GM23338 (cell line): ENCODE results near the gene DAB1. TPM values are rescaled to one million over a fixed set of nuclear protein-coding genes. Genes with fewer than 3 reads are reported as not detected.

Source experiments
- ATAC-seq: fragments of 200-7000 bp; cut with Tn5 transposase; 3 replicates; pipeline ENCODE4 v1.9.1; 2020
- DNase-seq: peaks from one replicate; pipeline ENCODE4 v3.0.0-alpha.2; 2015; ENCODE audit warnings: low spot score
- H2AFZ ChIP-seq: fragments of 200-600 bp; sonication (generic); 2 replicates; pipeline ENCODE4 v1.8.0; 2016; ENCODE audit warnings: antibody characterized with exemption, mild to moderate bottlenecking, moderate library complexity
- H3F3A ChIP-seq: fragments of 200-600 bp; sonication (generic); replicated peaks from 2 replicates; pipeline ENCODE4 v1.8.0; 2017; ENCODE audit warnings: antibody characterized with exemption, mixed run types, low read depth
- H3K27ac ChIP-seq: fragments of 200-600 bp; sonication (generic); 2 replicates; pipeline ENCODE4 v1.6.1; 2016; ENCODE audit warnings: low read depth
- H3K27me3 ChIP-seq: fragments of 200-600 bp; sonication (generic); 2 replicates; pipeline ENCODE4 v1.8.0; 2016; ENCODE audit warnings: mild to moderate bottlenecking, mixed run types, moderate library complexity; ENCODE audit not compliant: insufficient read depth
- H3K36me3 ChIP-seq: fragments of 200-600 bp; sonication (generic); 2 replicates; pipeline ENCODE4 v1.8.0; 2016; ENCODE audit warnings: mild to moderate bottlenecking; ENCODE audit not compliant: insufficient read depth
- H3K4me1 ChIP-seq: fragments of 200-600 bp; sonication (generic); 2 replicates; pipeline ENCODE4 v1.8.0; 2016; ENCODE audit warnings: mild to moderate bottlenecking, moderate library complexity; ENCODE audit not compliant: insufficient read depth
- H3K4me2 ChIP-seq: fragments of 200-600 bp; sonication (generic); 2 replicates; pipeline ENCODE4 v1.7.1; 2017; ENCODE audit warnings: mixed run types
- H3K4me3 ChIP-seq: fragments of 200-600 bp; sonication (generic); 2 replicates; pipeline ENCODE4 v1.6.1; 2016; ENCODE audit warnings: mixed run types
- H3K79me2 ChIP-seq: fragments of 200-600 bp; sonication (generic); replicated peaks from 2 replicates; pipeline ENCODE4 v1.8.0; 2017; ENCODE audit warnings: mild to moderate bottlenecking; ENCODE audit not compliant: insufficient read depth
- H3K9me2 ChIP-seq: fragments of 200-600 bp; sonication (generic); 2 replicates; pipeline ENCODE4 v1.8.0; 2017; ENCODE audit not compliant: insufficient read depth
- H4K20me1 ChIP-seq: fragments of 200-600 bp; sonication (generic); replicated peaks from 2 replicates; pipeline ENCODE4 v1.8.0; 2017; ENCODE audit warnings: mild to moderate bottlenecking; ENCODE audit not compliant: insufficient read depth
- H3K27ac Mint-ChIP-seq: 2 replicates; pipeline ENCODE4 v1.8.0; 2020; ENCODE audit warnings: inconsistent platforms, mild to moderate bottlenecking, moderate library complexity, mixed read lengths
- H3K27me3 Mint-ChIP-seq: 3 replicates; pipeline ENCODE4 v1.8.0; 2022; ENCODE audit warnings: low read depth, mild to moderate bottlenecking, moderate library complexity, mixed read lengths, inconsistent platforms; ENCODE audit not compliant: insufficient read depth, poor library complexity
- H3K36me3 Mint-ChIP-seq: 3 replicates; pipeline ENCODE4 v1.8.0; 2021; ENCODE audit warnings: low read depth, mild to moderate bottlenecking, inconsistent platforms, moderate library complexity, mixed read lengths
- H3K4me1 Mint-ChIP-seq: 3 replicates; pipeline ENCODE4 v1.8.0; 2020; ENCODE audit warnings: mild to moderate bottlenecking, inconsistent platforms, mixed read lengths
- H3K4me3 Mint-ChIP-seq: 3 replicates; pipeline ENCODE4 v1.8.0; 2021; ENCODE audit warnings: moderate library complexity, mild to moderate bottlenecking, inconsistent platforms, mixed read lengths
- H3K9me3 Mint-ChIP-seq: 3 replicates; pipeline ENCODE4 v1.8.0; 2020; ENCODE audit warnings: moderate library complexity, mild to moderate bottlenecking, inconsistent platforms, mixed read lengths
- EZH2 ChIP-seq: fragments of 200-600 bp; sonication (generic); IDR thresholded peaks from one replicate; pipeline ENCODE4 v1.8.0; 2017; ENCODE audit warnings: antibody characterized with exemption, mild to moderate bottlenecking, low read depth; ENCODE audit not compliant: unreplicated experiment
- EZH2phosphoT487 ChIP-seq: fragments of 200-600 bp; sonication (generic); IDR thresholded peaks from one replicate; pipeline ENCODE4 v1.8.1; 2018; ENCODE audit warnings: antibody characterized with exemption; ENCODE audit not compliant: unreplicated experiment
- JUNB ChIP-seq: IDR thresholded peaks from one replicate; pipeline ENCODE4 v1.6.1; 2016; ENCODE audit warnings: antibody characterized with exemption; ENCODE audit not compliant: unreplicated experiment
- NANOG ChIP-seq: IDR thresholded peaks from 2 replicates; pipeline ENCODE4 v1.6.1; 2016; ENCODE audit warnings: antibody characterized with exemption, borderline replicate concordance
- POLR2AphosphoS5 ChIP-seq: IDR thresholded peaks from 2 replicates; pipeline ENCODE4 v1.6.1; 2016; ENCODE audit warnings: antibody characterized with exemption, low read depth
- STAT1 ChIP-seq: IDR thresholded peaks from one replicate; pipeline ENCODE4 v1.6.1; 2016; ENCODE audit warnings: antibody characterized with exemption; ENCODE audit not compliant: unreplicated experiment
- ZNF331 ChIP-seq: fragments of 250-450 bp; sonication (Bioruptor Pico); IDR thresholded peaks from 2 replicates; pipeline ENCODE4 v1.5.0; 2020; ENCODE audit warnings: low read depth, mild to moderate bottlenecking, moderate library complexity
- polyA plus RNA-seq: library from polyadenylated mRNA; unstranded; fragments of >200 nt; fragmentation: Nextera tagmentation; extraction: Ambion mirVana; gene quantifications from 2 replicates; pipeline ENCODE4 v1.2.1, GENCODE V29; 2016
- total RNA-seq: library from RNA; depleted of rRNA; stranded (reverse); fragments of >200 nt; shearing (Covaris generic); gene quantifications from 2 replicates; pipeline ENCODE4 v1.2.3, GENCODE V29; 2014
- TF ChIP-seq, protein P1 (sequence below): IDR thresholded peaks from 2 replicates; pipeline ENCODE4 v1.6.1; 2016; ENCODE audit warnings: antibody characterized with exemption
- TF ChIP-seq, protein P2 (sequence below): IDR thresholded peaks from one replicate; pipeline ENCODE4 v1.6.1; 2018; ENCODE audit warnings: antibody characterized with exemption; ENCODE audit not compliant: unreplicated experiment

Gene DAB1
- total and polyA plus RNA-seq, 2 experiments from 2014 or later: 12.8 to 14.5 TPM

DNA sequence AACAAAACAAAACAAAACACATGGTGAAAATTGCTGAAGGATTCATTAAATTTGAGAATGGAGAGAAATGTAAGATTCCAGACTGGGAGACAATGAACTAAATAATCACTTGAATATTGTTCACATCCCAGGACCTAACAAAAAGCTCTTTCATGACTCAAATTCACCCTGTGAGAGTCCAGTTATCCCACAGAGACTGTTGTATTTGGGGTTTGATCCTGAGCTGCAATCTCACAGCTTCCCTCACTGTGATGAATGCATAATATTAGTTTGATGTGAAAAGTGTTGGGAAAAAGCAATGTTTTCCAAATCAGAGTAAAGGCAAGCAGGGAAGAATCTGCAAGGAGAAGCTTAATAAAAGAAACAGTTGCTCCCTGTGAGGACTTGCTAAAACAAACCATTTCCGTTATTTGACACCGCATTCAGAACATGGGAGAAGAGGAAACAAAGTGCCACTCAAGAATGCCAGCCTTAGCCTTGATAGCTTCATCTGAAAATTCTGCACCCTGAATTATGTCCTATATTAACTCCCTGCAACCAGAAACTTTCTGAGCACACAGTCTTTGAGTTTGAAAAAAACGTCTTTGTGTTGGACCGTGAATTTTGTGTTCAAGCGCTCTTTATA, 208.8 kb downstream of the DAB1 start:
- H3K27me3 Mint-ChIP-seq: peaks cover 4% of the 10 kb centered on the region
- H3K9me2 ChIP-seq: no peaks in the 10 kb centered on the region

DNA sequence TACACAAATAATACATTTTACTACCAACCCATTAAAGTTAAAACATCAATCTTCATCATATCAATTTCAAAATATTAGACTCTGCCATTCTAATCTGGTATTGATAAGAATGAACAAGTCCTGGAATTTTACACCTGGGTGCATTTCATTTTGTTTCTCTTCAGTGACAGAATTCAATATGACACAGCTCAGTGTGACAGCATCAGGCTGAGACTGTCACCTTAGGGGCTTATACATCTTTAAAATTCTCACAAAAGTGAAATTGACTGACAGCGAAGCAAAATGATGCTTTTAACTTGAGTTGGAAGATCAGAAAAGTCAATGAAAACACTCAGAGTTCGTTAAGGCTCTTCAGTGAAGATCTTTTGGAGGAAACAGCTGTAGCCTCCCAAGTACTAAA, 213.0 kb downstream of the DAB1 start:
- no peaks in the 10 kb centered on the region; the same call in 1 of the 2 replicates for H4K20me1 ChIP-seq
- no peaks in the 10 kb centered on the region for H3F3A ChIP-seq
- Mint-ChIP-seq H3K4me3 (no peak overlapping the region), H3K27me3 (peaks cover 10% of the 10 kb centered on the region), H3K9me3 (no peaks in the 10 kb centered on the region), H3K4me1 (peaks cover 23% of the 10 kb centered on the region), H3K27ac (no peak overlapping the region), H3K36me3 (no peaks in the 10 kb centered on the region)
- TF ChIP-seq STAT1 (no peak), EZH2 (no peak), POLR2AphosphoS5 (no peak)
- TF ChIP-seq, protein P1, sequence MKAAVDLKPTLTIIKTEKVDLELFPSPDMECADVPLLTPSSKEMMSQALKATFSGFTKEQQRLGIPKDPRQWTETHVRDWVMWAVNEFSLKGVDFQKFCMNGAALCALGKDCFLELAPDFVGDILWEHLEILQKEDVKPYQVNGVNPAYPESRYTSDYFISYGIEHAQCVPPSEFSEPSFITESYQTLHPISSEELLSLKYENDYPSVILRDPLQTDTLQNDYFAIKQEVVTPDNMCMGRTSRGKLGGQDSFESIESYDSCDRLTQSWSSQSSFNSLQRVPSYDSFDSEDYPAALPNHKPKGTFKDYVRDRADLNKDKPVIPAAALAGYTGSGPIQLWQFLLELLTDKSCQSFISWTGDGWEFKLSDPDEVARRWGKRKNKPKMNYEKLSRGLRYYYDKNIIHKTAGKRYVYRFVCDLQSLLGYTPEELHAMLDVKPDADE: no peak
- H3K4me3 ChIP-seq: no peak overlapping the region
- ATAC-seq: no peak
- H3K4me1 ChIP-seq: peaks cover 15% of the 10 kb centered on the region
- no peaks in the 10 kb centered on the region for H3K36me3 ChIP-seq
- H3K9me2 ChIP-seq: no peaks in the 10 kb centered on the region
- DNase-seq: no peak
- H3K27ac ChIP-seq: no peak overlapping the region
- H2AFZ ChIP-seq: no peak overlapping the region
- peaks cover 16% of the 10 kb centered on the region for H3K27me3 ChIP-seq
- peaks cover 3% of the 10 kb centered on the region; the same call in 1 of the 2 replicates for H3K79me2 ChIP-seq
- H3K4me2 ChIP-seq: no peak overlapping the region

More for the DNA sequence above, 208.8 kb downstream of the DAB1 start:
- Histone ChIP-seq H3K4me3 (no peak overlapping the region), H3F3A (no peaks in the 10 kb centered on the region), H3K36me3 (no peaks in the 10 kb centered on the region), H3K27me3 (no peaks in the 10 kb centered on the region), H3K79me2 (peaks cover 3% of the 10 kb centered on the region; the same call in 1 of the 2 replicates), H3K27ac (peak overlapping the region; percentile 64; the same call in 1 of the 2 replicates), H3K4me1 (peaks cover 13% of the 10 kb centered on the region), H3K4me2 (peak overlapping the region; percentile 59), H4K20me1 (no peaks in the 10 kb centered on the region; the same call in 1 of the 2 replicates), H2AFZ (no peak overlapping the region)
- Mint-ChIP-seq H3K4me3 (no peak overlapping the region), H3K4me1 (peaks cover 21% of the 10 kb centered on the region), H3K36me3 (no peaks in the 10 kb centered on the region), H3K27ac (peak overlapping the region; percentile 54; the same call in 1 of the 2 replicates), H3K9me3 (no peaks in the 10 kb centered on the region)
- ATAC-seq (peak; percentile 29; the same call in 1 of the 3 replicates), DNase-seq (peak; percentile 42)
- no peak for TF ChIP-seq POLR2AphosphoS5
- TF ChIP-seq ZNF331 (CRISPR knock-in tag): no peak
- TF ChIP-seq NANOG: no peak
- TF ChIP-seq, protein P1: no peak
- TF ChIP-seq EZH2phosphoT487: no peak
- TF ChIP-seq JUNB: no peak
- TF ChIP-seq, protein P2, sequence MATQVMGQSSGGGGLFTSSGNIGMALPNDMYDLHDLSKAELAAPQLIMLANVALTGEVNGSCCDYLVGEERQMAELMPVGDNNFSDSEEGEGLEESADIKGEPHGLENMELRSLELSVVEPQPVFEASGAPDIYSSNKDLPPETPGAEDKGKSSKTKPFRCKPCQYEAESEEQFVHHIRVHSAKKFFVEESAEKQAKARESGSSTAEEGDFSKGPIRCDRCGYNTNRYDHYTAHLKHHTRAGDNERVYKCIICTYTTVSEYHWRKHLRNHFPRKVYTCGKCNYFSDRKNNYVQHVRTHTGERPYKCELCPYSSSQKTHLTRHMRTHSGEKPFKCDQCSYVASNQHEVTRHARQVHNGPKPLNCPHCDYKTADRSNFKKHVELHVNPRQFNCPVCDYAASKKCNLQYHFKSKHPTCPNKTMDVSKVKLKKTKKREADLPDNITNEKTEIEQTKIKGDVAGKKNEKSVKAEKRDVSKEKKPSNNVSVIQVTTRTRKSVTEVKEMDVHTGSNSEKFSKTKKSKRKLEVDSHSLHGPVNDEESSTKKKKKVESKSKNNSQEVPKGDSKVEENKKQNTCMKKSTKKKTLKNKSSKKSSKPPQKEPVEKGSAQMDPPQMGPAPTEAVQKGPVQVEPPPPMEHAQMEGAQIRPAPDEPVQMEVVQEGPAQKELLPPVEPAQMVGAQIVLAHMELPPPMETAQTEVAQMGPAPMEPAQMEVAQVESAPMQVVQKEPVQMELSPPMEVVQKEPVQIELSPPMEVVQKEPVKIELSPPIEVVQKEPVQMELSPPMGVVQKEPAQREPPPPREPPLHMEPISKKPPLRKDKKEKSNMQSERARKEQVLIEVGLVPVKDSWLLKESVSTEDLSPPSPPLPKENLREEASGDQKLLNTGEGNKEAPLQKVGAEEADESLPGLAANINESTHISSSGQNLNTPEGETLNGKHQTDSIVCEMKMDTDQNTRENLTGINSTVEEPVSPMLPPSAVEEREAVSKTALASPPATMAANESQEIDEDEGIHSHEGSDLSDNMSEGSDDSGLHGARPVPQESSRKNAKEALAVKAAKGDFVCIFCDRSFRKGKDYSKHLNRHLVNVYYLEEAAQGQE: no peak
- TF ChIP-seq STAT1: no peak
